ENCODE data around the gene ASIC4.

GRCh38 chr2:219506802-219507526 is 7.3 kb upstream of the ASIC4 start:
- TF ChIP-seq CTCF (conservative IDR thresholded peaks at IDR 0.05; ENCODE audit: low read length) (no peak), EZH2phosphoT487 (IDR thresholded peaks at IDR 0.05; ENCODE audit: borderline replicate concordance, low read depth, low read length) (no peak)

All from OCI-LY7 (cell line).